ENCODE data around the gene PPP1R12B.
"Not testable (repeated sequence)": the region's sequence is repeated elsewhere in the genome, so short reads cannot be mapped to it uniquely, and the experiment has no call there.

Gene PPP1R12B

DNA sequence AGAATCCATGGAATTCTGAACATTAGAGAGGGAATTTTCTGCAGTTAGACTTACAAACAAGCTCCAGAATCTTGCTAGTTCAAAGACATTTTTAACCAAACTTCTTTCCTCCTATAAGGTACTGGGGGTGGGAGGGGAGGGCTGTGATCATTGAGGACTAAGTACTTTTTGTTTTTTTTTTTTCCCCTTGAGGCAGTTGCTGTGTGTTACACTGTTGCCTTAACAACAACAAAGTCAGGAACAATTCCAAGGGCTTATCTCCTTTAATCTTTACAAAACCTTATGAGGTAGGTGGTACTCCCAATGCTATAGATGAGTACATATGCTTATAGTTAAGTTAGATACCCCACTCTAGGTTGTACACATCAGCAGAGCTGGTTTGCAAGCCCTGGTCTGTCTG lies 62.9 kb downstream of the PPP1R12B start:
- Histone ChIP-seq H3K27me3 (ENCODE audit: insufficient read depth, low read depth, severe bottlenecking) (no peaks in the 10 kb centered on the region), H3K27ac (no peak overlapping the region), H3K36me3 (no peaks in the 10 kb centered on the region), H3K9me3 (ENCODE audit: severe bottlenecking) (no peaks in the 10 kb centered on the region), H3K4me3 (ENCODE audit: low read depth, low read length) (no peak overlapping the region)
- TF ChIP-seq, protein P1, sequence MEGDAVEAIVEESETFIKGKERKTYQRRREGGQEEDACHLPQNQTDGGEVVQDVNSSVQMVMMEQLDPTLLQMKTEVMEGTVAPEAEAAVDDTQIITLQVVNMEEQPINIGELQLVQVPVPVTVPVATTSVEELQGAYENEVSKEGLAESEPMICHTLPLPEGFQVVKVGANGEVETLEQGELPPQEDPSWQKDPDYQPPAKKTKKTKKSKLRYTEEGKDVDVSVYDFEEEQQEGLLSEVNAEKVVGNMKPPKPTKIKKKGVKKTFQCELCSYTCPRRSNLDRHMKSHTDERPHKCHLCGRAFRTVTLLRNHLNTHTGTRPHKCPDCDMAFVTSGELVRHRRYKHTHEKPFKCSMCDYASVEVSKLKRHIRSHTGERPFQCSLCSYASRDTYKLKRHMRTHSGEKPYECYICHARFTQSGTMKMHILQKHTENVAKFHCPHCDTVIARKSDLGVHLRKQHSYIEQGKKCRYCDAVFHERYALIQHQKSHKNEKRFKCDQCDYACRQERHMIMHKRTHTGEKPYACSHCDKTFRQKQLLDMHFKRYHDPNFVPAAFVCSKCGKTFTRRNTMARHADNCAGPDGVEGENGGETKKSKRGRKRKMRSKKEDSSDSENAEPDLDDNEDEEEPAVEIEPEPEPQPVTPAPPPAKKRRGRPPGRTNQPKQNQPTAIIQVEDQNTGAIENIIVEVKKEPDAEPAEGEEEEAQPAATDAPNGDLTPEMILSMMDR (IDR thresholded peaks at IDR 0.05; ENCODE audit: low read depth, low read length), result no peak
- DNase-seq, result no peak

DNA sequence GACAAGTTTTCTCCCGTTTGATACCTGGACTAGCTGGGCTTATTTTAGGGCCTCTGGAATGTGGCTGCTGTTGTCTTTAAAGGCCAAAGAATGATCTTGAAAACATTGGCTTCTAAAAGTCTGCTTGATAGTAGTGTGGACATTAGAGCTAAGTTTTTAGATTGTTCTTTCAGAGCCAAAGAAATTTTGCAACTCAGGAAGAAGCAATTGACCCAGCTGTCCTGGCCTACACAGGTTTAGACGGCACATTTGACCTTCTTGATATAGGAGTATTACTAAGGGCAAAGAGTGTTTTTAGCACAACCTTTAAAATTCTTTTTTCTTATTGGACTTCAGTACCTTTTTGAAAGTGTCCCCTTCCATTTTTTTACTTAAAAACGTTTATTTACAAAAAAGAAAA lies 63.9 kb downstream of the PPP1R12B start:
- H3K9me3 ChIP-seq (ENCODE audit: severe bottlenecking); H3K27ac ChIP-seq; H3K27me3 ChIP-seq (ENCODE audit: insufficient read depth, low read depth, severe bottlenecking); H3K36me3 ChIP-seq; H3K4me3 ChIP-seq (ENCODE audit: low read depth, low read length); DNase-seq: not testable (repeated sequence)

DNA sequence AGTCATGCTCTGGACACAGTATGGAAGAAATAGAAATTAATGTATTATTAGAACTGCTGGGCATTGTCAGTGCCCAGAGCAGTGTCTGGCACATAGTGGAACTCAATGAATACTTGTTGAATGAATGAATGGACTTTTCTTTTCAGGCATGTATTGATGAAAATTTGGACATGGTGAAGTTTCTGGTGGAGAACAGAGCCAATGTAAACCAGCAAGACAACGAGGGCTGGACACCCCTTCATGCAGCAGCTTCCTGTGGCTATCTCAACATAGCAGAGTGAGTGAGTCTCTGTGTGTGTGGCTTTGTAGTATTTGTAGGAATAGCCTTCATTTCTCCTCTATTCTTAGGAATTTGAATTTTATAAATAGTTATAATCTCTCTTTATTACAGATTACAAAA lies 68.1 kb downstream of the PPP1R12B start:
- Histone ChIP-seq H3K36me3 (no peaks in the 10 kb centered on the region), H3K27me3 (ENCODE audit: insufficient read depth, low read depth, severe bottlenecking) (no peaks in the 10 kb centered on the region), H3K9me3 (ENCODE audit: severe bottlenecking) (no peaks in the 10 kb centered on the region), H3K4me3 (ENCODE audit: low read depth, low read length) (no peak overlapping the region), H3K27ac (no peak overlapping the region)
- DNase-seq, result no peak
- TF ChIP-seq, protein P1 (IDR thresholded peaks at IDR 0.05; ENCODE audit: low read depth, low read length), result no peak

DNA sequence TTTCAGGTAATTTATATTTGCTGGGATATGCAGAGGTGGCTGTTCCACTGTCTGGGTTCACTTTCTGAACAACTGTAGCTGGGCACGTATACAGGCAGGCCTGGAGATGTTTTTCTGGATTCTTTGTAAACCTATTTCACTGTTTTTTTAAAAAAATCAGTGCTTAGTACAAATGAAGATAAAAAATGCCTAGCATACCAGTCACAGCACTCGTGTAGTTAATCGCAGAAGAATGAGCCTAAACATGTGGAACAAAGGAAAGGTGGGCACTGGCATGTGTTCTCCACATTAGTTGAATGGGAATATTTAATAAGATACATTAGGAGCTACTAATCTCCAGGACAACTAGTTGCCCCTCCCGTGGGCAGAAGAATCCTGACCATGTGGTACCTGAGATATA lies 68.6 kb downstream of the PPP1R12B start:
- not testable (repeated sequence) for H3K27ac ChIP-seq; H3K9me3 ChIP-seq (ENCODE audit: severe bottlenecking); H3K36me3 ChIP-seq; DNase-seq; H3K27me3 ChIP-seq (ENCODE audit: insufficient read depth, low read depth, severe bottlenecking); H3K4me3 ChIP-seq (ENCODE audit: low read depth, low read length)

DNA sequence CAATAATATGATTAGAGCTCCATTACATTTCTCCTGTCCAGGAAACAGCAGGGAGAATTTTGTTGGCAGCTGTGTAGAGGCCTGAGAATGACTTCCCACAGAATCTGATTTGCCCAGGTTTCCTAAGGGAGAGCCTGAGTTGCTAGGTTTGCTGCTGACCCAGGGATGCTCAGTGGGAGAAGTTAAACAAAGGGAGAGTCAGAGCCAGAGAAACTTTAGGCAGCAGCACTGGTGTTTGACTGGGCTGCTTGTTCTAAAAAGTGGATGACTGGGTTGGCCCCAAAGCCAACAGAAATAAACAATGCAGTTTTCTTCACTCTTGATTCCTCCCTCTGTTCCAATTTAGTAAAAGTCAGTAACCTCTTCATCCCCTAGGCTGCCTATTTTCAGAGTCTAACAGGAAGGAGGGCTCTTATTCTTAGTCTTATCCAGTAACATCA lies 69.3 kb downstream of the PPP1R12B start:
- H3K4me3 ChIP-seq (ENCODE audit: low read depth, low read length); H3K27me3 ChIP-seq (ENCODE audit: insufficient read depth, low read depth, severe bottlenecking); DNase-seq; H3K36me3 ChIP-seq; H3K27ac ChIP-seq; H3K9me3 ChIP-seq (ENCODE audit: severe bottlenecking): not testable (repeated sequence)

DNA sequence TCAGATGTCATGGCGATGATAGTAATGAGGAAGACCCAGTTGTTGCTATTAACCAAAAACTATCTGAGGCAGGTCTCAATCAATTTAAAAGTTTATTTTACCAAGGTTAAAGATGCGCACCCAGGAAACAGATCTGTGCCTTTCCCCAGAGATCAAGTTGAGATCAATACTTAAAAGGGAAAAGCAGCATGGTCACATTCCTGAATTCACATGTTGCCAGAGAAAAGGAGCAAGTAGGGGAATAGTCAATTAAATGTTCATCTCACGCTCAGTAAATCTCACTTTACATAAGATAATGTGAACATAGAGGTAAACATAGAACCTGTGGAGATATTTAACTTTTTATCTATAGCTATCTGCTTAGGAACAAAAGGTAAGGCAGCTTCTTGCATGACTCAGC lies 71.2 kb downstream of the PPP1R12B start:
- H3K36me3 ChIP-seq; DNase-seq; H3K9me3 ChIP-seq (ENCODE audit: severe bottlenecking); H3K4me3 ChIP-seq (ENCODE audit: low read depth, low read length); H3K27ac ChIP-seq; H3K27me3 ChIP-seq (ENCODE audit: insufficient read depth, low read depth, severe bottlenecking): not testable (repeated sequence)

DNA sequence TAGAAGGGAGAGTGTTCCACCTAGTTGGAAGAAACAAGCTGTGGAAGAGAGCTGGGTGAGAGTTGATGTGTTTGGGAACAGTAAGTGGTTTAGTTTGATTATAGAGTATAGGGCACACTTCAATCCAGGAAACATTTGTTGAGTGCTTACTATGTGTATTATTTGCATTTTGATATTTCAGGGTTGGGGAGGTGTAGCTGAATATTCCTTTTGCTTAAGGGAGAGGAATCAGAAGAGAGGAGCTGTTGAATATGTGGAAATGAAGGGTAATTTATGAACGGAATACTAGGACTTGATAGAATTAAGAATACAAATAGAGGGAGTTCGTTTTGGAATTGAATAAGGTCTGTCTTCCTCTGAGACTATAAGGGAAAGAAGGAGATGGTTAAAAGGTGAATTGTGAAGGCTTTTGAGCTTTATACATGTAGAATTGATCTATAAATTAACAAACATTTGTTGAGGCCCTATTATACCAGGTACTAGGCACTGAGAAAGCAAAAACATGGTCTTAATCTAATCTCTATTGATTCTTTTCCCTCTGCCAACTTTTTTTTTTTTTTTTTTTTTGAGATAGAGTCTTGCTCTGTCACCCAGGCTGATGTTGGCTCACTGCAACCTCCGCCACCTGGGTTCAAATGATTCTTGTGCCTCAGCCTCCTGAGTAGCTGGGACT lies 72.1 kb downstream of the PPP1R12B start:
- not testable (repeated sequence) for H3K4me3 ChIP-seq (ENCODE audit: low read depth, low read length); DNase-seq; H3K36me3 ChIP-seq; H3K27me3 ChIP-seq (ENCODE audit: insufficient read depth, low read depth, severe bottlenecking); H3K9me3 ChIP-seq (ENCODE audit: severe bottlenecking)
- H3K27ac ChIP-seq, result peak overlapping the region; percentile 35

DNA sequence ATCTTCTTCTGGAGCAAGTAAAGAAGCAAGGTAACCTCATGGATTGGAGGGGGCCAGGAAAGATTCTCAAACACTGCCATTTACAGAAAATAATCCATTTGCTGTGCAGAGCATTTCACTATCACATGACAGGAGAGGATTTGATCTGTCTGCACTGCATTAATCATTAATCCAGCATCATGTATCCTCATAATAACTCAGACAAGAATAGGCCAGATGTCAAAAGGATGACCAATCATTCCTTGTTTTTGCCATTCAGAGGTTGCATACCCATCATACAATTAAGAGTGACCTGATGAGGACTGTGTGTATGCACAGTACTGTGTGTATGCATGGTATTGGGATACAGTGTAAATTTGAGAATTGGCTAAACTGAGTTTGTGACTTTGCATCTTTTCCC lies 74.2 kb downstream of the PPP1R12B start:
- not testable (repeated sequence) for H3K4me3 ChIP-seq (ENCODE audit: low read depth, low read length); H3K36me3 ChIP-seq; H3K27me3 ChIP-seq (ENCODE audit: insufficient read depth, low read depth, severe bottlenecking); H3K27ac ChIP-seq; DNase-seq; H3K9me3 ChIP-seq (ENCODE audit: severe bottlenecking)

DNA sequence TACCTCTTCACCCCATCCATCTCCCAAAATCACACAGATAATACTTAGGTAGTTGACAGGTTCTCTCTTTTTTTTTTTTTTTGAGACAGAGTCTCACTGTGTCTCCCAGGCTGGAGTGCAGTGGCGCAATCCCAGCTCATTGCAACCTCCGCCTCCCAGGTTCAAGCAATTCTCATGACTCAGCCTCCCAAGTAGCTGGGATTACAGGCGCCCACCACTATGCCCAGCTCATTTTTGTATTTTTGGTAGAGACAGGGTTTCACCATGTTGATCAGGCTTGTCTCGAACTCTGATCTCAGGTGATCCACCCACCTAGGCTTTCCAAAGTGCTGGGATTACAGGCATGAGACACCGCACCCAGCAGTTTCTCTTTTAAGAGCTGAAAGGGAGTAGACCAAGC lies 75.8 kb downstream of the PPP1R12B start:
- not testable (repeated sequence) for H3K9me3 ChIP-seq (ENCODE audit: severe bottlenecking); H3K36me3 ChIP-seq; DNase-seq; H3K27ac ChIP-seq; H3K27me3 ChIP-seq (ENCODE audit: insufficient read depth, low read depth, severe bottlenecking); H3K4me3 ChIP-seq (ENCODE audit: low read depth, low read length)

DNA sequence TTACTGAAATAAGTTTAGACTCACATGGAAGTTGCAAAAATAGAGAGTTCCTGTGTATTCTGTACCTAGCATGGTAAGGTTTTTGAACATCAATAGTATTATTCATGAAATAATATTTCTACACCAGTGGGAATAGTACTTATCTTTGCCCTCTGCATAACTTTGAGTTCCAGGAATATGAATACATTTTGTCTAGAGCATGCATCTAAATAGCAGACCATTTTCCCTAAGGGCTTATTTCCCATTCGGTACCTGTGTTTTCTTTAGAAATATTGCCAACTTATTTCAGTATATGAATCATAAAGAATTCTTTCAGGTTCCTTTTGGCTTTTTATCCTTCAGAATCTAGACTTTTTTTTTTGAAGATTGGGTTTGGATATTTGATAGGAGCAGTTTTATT lies 81.6 kb downstream of the PPP1R12B start:
- not testable (repeated sequence) for H3K27ac ChIP-seq; H3K4me3 ChIP-seq (ENCODE audit: low read depth, low read length); H3K9me3 ChIP-seq (ENCODE audit: severe bottlenecking); H3K27me3 ChIP-seq (ENCODE audit: insufficient read depth, low read depth, severe bottlenecking); DNase-seq
- H3K36me3 ChIP-seq, result peaks cover 29% of the 10 kb centered on the region

DNA sequence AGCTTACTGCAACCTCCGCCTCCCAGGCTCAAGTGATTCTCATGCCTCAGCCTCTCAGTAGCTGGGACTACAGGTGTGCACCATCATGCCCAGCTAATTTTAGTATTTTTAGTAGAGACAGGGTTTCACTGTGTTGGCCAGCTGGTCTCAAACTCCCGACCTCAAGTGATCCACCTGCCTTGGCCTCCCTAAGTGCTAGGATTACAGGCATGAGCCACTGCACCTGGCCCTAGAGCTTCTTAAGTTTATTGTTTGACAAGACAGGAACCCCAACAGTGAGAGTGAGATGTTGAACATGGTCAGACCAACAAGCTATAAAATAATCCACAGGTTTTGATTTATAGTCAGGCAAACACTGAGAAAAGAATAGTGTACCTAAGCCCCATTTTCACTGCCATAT lies 83.8 kb downstream of the PPP1R12B start:
- H3K4me3 ChIP-seq (ENCODE audit: low read depth, low read length); H3K27ac ChIP-seq; H3K27me3 ChIP-seq (ENCODE audit: insufficient read depth, low read depth, severe bottlenecking); H3K9me3 ChIP-seq (ENCODE audit: severe bottlenecking): not testable (repeated sequence)
- peak; percentile 52 for DNase-seq
- peaks cover 42% of the 10 kb centered on the region for H3K36me3 ChIP-seq
